K562 (cell line): ENCODE data around the gene PLA2G4D. TPM values are rescaled to one million over a fixed set of nuclear protein-coding genes. Genes with fewer than 3 reads are reported as not detected.

Experiments used
- ATAC-seq: fragments of 200-7000 bp; cut with Tn5 transposase; 3 replicates; pipeline ENCODE4 v1.9.1; 2020; ENCODE audit warnings: moderate library complexity
- BruUV-seq: library from RNA; stranded (reverse); fragments of 400-500 nt; replicated peaks from 2 replicates; lab custom pipeline; 2021; lab: Mats Ljungman, UMichigan
- CTCF ChIA-PET: fragments of 300-600 bp; formaldehyde crosslinking; extraction: SDS; loops from one replicate; lab custom pipeline; 2021; ENCODE audit warnings: low intra/inter-chr PET ratio; lab: Yijun Ruan, JAX
- POLR2A ChIA-PET: fragments of 300-600, 350-650 bp; sonication (Branson Sonifier 250); formaldehyde crosslinking; extraction: SDS; loops from one replicate; lab custom pipeline; 2021; ENCODE audit warnings: antibody characterized with exemption, inconsistent platforms; lab: Yijun Ruan, JAX
- DNase-seq, 4 experiments: peaks; one replicate each; pipeline versions ENCODE4 v3.0.0 to v3.0.0-alpha.2; 2011 to 2018; ENCODE audit warnings: low spot score in 3 of 4, mixed read lengths in 3 of 4; ENCODE audit errors: extremely low read depth in 1 of 4
- FAIRE-seq: peaks from 2 replicates; lab custom pipeline; 2011; peaks lifted over from hg19 to GRCh38; lab: Jason Lieb, UNC
- H2AFZ ChIP-seq: 2 replicates; pipeline ENCODE4 v1.6.0; 2011; ENCODE audit warnings: low read depth, low read length, control low read depth, inconsistent platforms
- H3K27ac ChIP-seq: fragments of 200-600 bp; 3 replicates; pipeline ENCODE4 v1.8.0; 2011; ENCODE audit warnings: low read depth, mild to moderate bottlenecking, control low read depth, inconsistent platforms, low read length, moderate library complexity, mixed read lengths; ENCODE audit errors: extremely low read depth
- H3K27me3 ChIP-seq, 2 experiments: fragments of 300-600 bp in 1 of 2; 2 replicates in 1 of 2; 3 replicates in 1 of 2; pipeline versions ENCODE4 v1.6.0 to v1.8.0; 2011; ENCODE audit warnings: inconsistent platforms in 2 of 2, low read length in 2 of 2, mild to moderate bottlenecking in 1 of 2, mixed read lengths in 1 of 2, moderate library complexity in 1 of 2; ENCODE audit not compliant: control insufficient read depth in 2 of 2, insufficient read depth in 2 of 2
- H3K36me3 ChIP-seq: fragments of 300-600 bp; 3 replicates; pipeline ENCODE4 v1.8.0; 2011; ENCODE audit warnings: mild to moderate bottlenecking, low read length, inconsistent platforms; ENCODE audit not compliant: control insufficient read depth, insufficient read depth
- H3K4me1 ChIP-seq, 2 experiments: fragments of 200-600 bp in 1 of 2; replicated peaks in 1 of 2; 2 replicates in 1 of 2; 3 replicates in 1 of 2; pipeline versions ENCODE4 v1.5.1 to v1.8.0; 2011; ENCODE audit warnings: inconsistent platforms in 2 of 2, low read length in 2 of 2, mild to moderate bottlenecking in 1 of 2, mixed read lengths in 1 of 2, moderate library complexity in 1 of 2; ENCODE audit not compliant: control insufficient read depth in 2 of 2, insufficient read depth in 2 of 2
- H3K4me2 ChIP-seq: 2 replicates; pipeline ENCODE4 v1.6.1; 2011; ENCODE audit warnings: low read length, control low read depth, inconsistent platforms, mixed read lengths; ENCODE audit not compliant: insufficient read depth
- H3K4me3 ChIP-seq: fragments of 200-600 bp; sonication (generic), shearing (Covaris generic); 2 replicates; pipeline ENCODE4 v1.5.1; 2016; ENCODE audit warnings: control low read depth, inconsistent platforms
- H3K79me2 ChIP-seq: fragments of 200-600 bp; 3 replicates; pipeline ENCODE4 v1.8.0; 2011; ENCODE audit warnings: low read length, inconsistent platforms; ENCODE audit not compliant: control insufficient read depth, insufficient read depth
- H3K9ac ChIP-seq, 2 experiments: 2 replicates each; pipeline versions ENCODE4 v1.6.0 to v1.6.1; 2011; ENCODE audit warnings: low read depth in 2 of 2, low read length in 2 of 2, control low read depth in 1 of 2, inconsistent platforms in 1 of 2, mild to moderate bottlenecking in 1 of 2, mixed read lengths in 1 of 2; ENCODE audit not compliant: insufficient read depth in 1 of 2
- H3K9me1 ChIP-seq: one replicate; pipeline ENCODE4 v1.6.0; 2011; ENCODE audit warnings: inconsistent platforms, mild to moderate bottlenecking, low read length, moderate library complexity; ENCODE audit not compliant: control insufficient read depth, insufficient read depth
- H3K9me3 ChIP-seq: replicated peaks from 2 replicates; pipeline ENCODE4 v1.5.1; 2011; ENCODE audit warnings: low read depth, low read length, inconsistent platforms; ENCODE audit not compliant: control insufficient read depth, insufficient read depth
- H4K20me1 ChIP-seq: replicated peaks from 2 replicates; pipeline ENCODE4 v1.6.1; 2011; ENCODE audit warnings: low read length, inconsistent platforms, mixed read lengths; ENCODE audit not compliant: control insufficient read depth, insufficient read depth
- BRD9 ChIP-seq: fragments of 450-650 bp; IDR thresholded peaks from 2 replicates; pipeline ENCODE4 v1.6.1; 2018; ENCODE audit warnings: low read depth; ENCODE audit not compliant: partially characterized antibody
- CXXC5 ChIP-seq: fragments of 250-450 bp; sonication (Bioruptor Pico); IDR thresholded peaks from 2 replicates; pipeline ENCODE4 v1.8.0; 2022; ENCODE audit warnings: inconsistent platforms, mild to moderate bottlenecking, moderate library complexity
- HOXB6 ChIP-seq: fragments of 250-450 bp; sonication (Bioruptor Pico); IDR thresholded peaks from 2 replicates; pipeline ENCODE4 v1.5.1; 2022; ENCODE audit warnings: mild to moderate bottlenecking, borderline replicate concordance
- SAP30 ChIP-seq: fragments of 200-600 bp; sonication (generic); IDR thresholded peaks from 2 replicates; pipeline ENCODE4 v1.6.1; 2012; ENCODE audit warnings: borderline replicate concordance, low read depth, mild to moderate bottlenecking, moderate library complexity, low read length, control low read depth, inconsistent platforms; ENCODE audit not compliant: insufficient read depth, poor library complexity, severe bottlenecking
- TCF7 ChIP-seq: sonication (generic); IDR thresholded peaks from 2 replicates; pipeline ENCODE4 v1.6.1; 2016; ENCODE audit warnings: antibody characterized with exemption, borderline replicate concordance
- XRCC5 ChIP-seq: fragments of 200-400 bp; formaldehyde crosslinking; IDR thresholded peaks from 2 replicates; pipeline ENCODE4 v1.6.1; 2017; ENCODE audit warnings: low read depth, mild to moderate bottlenecking, low read length
- ZNF436 ChIP-seq: fragments of 250-450, 450-650 bp; sonication (Bioruptor Pico); formaldehyde crosslinking; IDR thresholded peaks from 2 replicates; pipeline ENCODE4 v1.7.0; 2020; ENCODE audit warnings: mild to moderate bottlenecking
- WGBS: fragments of 100-300 bp; shearing (Covaris generic); methylation state at CpG from one replicate; pipeline ENCODE4 v1.1.6; 2016; ENCODE audit warnings: low coverage, mixed read lengths; ENCODE audit not compliant: insufficient coverage; ENCODE audit errors: missing lambda C conversion rate; 5-methylcytosine and 5-hydroxymethylcytosine counted together
- in situ Hi-C: fragments of 300-500 bp; cut with MboI; formaldehyde crosslinking; loops from 4 replicates; pipeline ENCODE4 v1.15.0; 2018; ENCODE audit warnings: inconsistent platforms, mixed read lengths
- intact Hi-C: fragments of 100-400 bp; cut with micrococcal nuclease; formaldehyde crosslinking; loops from 2 replicates; pipeline ENCODE4 v1.14.2; 2022
- polyA plus RNA-seq, 8 experiments: library from polyadenylated mRNA; depleted of rRNA in 4 of 8; stranded (reverse) in 5 of 8; unstranded in 3 of 8; fragments of >200 nt; fragmentation: Nextera tagmentation in 2 of 8; fragmentation: Illumina TruSeq in 1 of 8; extraction: Ambion mirVana in 2 of 8; extraction: Trizol in 1 of 8; gene quantifications; 2 replicates each; pipeline versions ENCODE4 v1.2.1 to v1.2.3, GENCODE V29; 2011 to 2014; ENCODE audit warnings: inconsistent platforms in 1 of 8, missing spikeins in 1 of 8
- total RNA-seq, 7 experiments: library from RNA; depleted of rRNA in 6 of 7; stranded (reverse); fragments of >200 nt in 6 of 7; fragmentation: Illumina TruSeq in 2 of 7; extraction: Trizol in 2 of 7; gene quantifications; 2 replicates each; pipeline versions ENCODE4 v1.2.1 to v1.2.3, GENCODE V29; 2011 to 2021; ENCODE audit warnings: low replicate concordance in 1 of 7
- TF ChIP-seq, protein P1 (sequence below), 3 experiments: fragments of 200-800 bp in 1 of 3; sonication (Bioruptor generic) in 1 of 3; sonication (generic) in 1 of 3; formaldehyde crosslinking in 1 of 3; IDR thresholded peaks; 2 replicates each; pipeline versions ENCODE4 v1.6.1 to v1.8.0; 2016 to 2022; ENCODE audit warnings: mild to moderate bottlenecking in 2 of 3, missing compliant biosample characterization in 2 of 3, missing genetic modification characterization in 2 of 3, missing genetic modification reagents in 1 of 3

PLA2G4D gene
- total and polyA plus RNA-seq, 9 of the 15 experiments (the other 6 are each of a cell fraction or from before 2014, with no cell fraction given) = 0.04 TPM; not detected in 8

DNA sequence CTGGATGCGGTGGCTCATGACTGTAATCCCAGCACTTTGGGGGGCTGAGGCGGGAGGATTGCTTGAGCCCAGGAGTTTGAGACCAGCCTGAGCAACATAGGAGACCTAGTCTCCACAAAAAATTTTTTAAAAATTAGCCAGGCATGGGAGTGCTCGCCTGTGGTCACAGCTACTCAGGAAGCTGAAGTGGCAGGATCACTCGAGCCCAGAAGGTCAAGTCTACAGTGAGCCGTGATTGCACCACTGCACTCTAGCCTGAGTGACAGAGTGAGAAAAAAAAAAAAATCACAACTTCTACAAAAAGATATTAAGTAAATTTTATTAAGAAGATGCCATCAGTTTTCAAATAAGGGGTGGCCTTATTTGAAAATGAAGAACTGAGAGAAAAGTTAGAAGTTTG is 11.9 kb upstream of the PLA2G4D start:
- Histone ChIP-seq H3K27ac (no peak overlapping the region), H3K79me2 (no peaks in the 10 kb centered on the region), H3K27me3 (peaks cover 24 to 34% of the 10 kb centered on the region in 2 experiments), H2AFZ (no peak overlapping the region), H3K4me2 (no peak overlapping the region), H3K9me3 (no peaks in the 10 kb centered on the region), H3K4me3 (no peak overlapping the region), H4K20me1 (no peaks in the 10 kb centered on the region), H3K4me1 (no peaks in the 10 kb centered on the region), H3K36me3 (no peaks in the 10 kb centered on the region), H3K9ac (no peak overlapping the region), H3K9me1 (no peaks in the 10 kb centered on the region)
- TF ChIP-seq, protein P1, sequence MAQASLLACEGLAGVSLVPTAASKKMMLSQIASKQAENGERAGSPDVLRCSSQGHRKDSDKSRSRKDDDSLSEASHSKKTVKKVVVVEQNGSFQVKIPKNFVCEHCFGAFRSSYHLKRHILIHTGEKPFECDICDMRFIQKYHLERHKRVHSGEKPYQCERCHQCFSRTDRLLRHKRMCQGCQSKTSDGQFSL (CRISPR knock-in tag; IDR thresholded peaks at IDR 0.05) = no peak
- TF ChIP-seq, protein P1 (tag; IDR thresholded peaks at IDR 0.05) = no peak
- TF ChIP-seq HOXB6 (CRISPR knock-in tag) (no peak), XRCC5 (no peak), CXXC5 (CRISPR knock-in tag) (no peak), ZNF436 (CRISPR knock-in tag) (no peak), SAP30 (no peak), BRD9 (no peak), TCF7 (no peak)
- ATAC-seq (no peak), FAIRE-seq (no peak), DNase-seq (no peak)
- intact Hi-C loops = no loop called here
- ChIA-PET CTCF (no interaction called here), POLR2A (interaction anchor here (0.6 kb wide), 1 partner anchor 26 kb away, joined by 3 read pairs; no protein-coding TSS in a partner anchor)
- in situ Hi-C loops = no loop called here
- BruUV-seq = no TSS peak
- WGBS = 0% methylated on average over 5 of the region's 5 CpGs
